Adipocyte (in vitro differentiated cells): Measurements from ENCODE around the gene SOS1.
"Not testable (repeated sequence)": the region's sequence is repeated elsewhere in the genome, so short reads cannot be mapped to it uniquely, and the experiment has no call there.

ENCODE experiments used
- DNase-seq: peaks from one replicate; pipeline ENCODE4 v3.0.0-alpha.2; 2015; ENCODE audit warnings: low read depth
- H3K27me3 ChIP-seq: replicated peaks from 2 replicates; pipeline ENCODE4 v1.7.0; 2013; ENCODE audit warnings: mild to moderate bottlenecking, low read length, moderate library complexity; ENCODE audit not compliant: control insufficient read depth, insufficient read depth
- H3K36me3 ChIP-seq: 2 replicates; pipeline ENCODE4 v1.7.0; 2013; ENCODE audit warnings: low read length, mild to moderate bottlenecking, moderate library complexity; ENCODE audit not compliant: control insufficient read depth, insufficient read depth, severe bottlenecking
- H3K4me1 ChIP-seq: 2 replicates; pipeline ENCODE4 v1.7.0; 2013; ENCODE audit warnings: mild to moderate bottlenecking, low read length, moderate library complexity; ENCODE audit not compliant: control insufficient read depth, insufficient read depth
- H3K4me3 ChIP-seq: 2 replicates; pipeline ENCODE4 v1.7.0; 2013; ENCODE audit warnings: mild to moderate bottlenecking, low read length, moderate library complexity
- H3K9ac ChIP-seq: 2 replicates; pipeline ENCODE4 v1.7.0; 2013; ENCODE audit warnings: mild to moderate bottlenecking, low read length, moderate library complexity
- H3K9me3 ChIP-seq: 2 replicates; pipeline ENCODE4 v1.7.0; 2013; ENCODE audit warnings: mild to moderate bottlenecking, low read length, moderate library complexity; ENCODE audit not compliant: control insufficient read depth

The SOS1 gene

DNA sequence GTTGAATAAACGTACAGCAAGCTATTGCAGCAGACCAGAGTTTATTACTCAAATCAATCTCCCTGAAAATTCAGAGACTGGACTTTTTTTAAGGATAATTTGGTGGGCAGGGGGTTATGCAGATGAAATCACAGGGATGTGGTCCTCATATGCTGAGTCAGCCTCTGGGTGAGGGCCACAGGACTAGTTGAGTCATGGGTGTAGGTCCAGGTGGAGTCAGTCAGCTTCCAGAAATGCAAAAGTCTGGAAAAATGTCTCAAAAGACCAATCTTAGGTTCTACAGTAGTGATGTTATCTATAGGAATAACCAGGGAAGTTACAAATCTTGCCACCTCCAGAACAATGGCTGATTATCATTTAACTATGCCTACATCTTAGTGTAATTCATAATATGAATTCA is 180.1 kb downstream of the SOS1 start:
- H3K9ac ChIP-seq: no peak overlapping the region
- no peak for DNase-seq
- no peaks in the 10 kb centered on the region for H3K9me3 ChIP-seq
- H3K27me3 ChIP-seq: no peaks in the 10 kb centered on the region
- no peak overlapping the region for H3K4me3 ChIP-seq
- no peaks in the 10 kb centered on the region for H3K36me3 ChIP-seq
- H3K4me1 ChIP-seq: peaks cover 7% of the 10 kb centered on the region

DNA sequence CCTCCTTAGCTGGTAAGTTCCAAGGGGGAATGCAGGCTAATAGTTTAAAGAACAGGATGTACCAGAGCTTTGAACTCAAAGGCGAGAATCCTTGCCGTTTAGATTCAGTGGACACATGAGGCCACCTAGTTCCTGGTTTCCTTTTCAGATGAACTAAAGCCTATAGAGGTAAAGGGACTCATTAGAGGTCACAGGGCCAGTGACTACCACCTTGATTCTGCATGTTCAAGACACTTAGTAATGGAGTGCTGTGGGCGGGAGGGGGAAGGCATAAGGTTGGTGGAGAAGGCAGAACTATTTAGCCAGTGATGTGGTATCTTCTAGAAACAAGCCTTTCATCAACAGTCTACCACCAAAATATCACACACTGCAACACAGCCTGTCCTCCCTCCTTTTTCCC is 183.3 kb downstream of the SOS1 start:
- Histone ChIP-seq H3K4me1 (peaks cover 15% of the 10 kb centered on the region), H3K27me3 (no peaks in the 10 kb centered on the region), H3K4me3 (no peak overlapping the region), H3K9ac (no peak overlapping the region), H3K9me3 (no peaks in the 10 kb centered on the region), H3K36me3 (no peaks in the 10 kb centered on the region)
- no peak for DNase-seq

DNA sequence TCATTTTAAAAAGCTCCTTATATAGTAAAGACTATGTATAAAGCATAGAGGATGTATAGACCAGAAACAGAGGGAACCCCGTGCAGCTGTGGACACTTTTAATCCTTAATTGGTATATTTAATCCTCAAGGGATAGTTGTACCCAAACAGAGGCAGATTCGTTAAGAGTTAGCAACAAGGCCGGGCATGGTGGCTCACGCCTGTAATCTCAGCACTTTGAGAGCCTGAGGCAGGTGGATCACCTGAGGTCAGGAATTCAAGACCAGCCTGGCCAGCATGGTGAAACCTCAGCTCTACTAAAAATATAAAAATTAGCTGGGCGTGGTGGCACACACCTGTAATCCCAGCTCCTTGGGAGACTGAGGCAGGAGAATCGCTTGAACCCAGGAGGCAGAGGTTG is 184.3 kb downstream of the SOS1 start:
- H3K27me3 ChIP-seq, H3K4me3 ChIP-seq, DNase-seq, H3K9me3 ChIP-seq, H3K9ac ChIP-seq, H3K36me3 ChIP-seq: not testable (repeated sequence)
- H3K4me1 ChIP-seq: peaks cover 16% of the 10 kb centered on the region

DNA sequence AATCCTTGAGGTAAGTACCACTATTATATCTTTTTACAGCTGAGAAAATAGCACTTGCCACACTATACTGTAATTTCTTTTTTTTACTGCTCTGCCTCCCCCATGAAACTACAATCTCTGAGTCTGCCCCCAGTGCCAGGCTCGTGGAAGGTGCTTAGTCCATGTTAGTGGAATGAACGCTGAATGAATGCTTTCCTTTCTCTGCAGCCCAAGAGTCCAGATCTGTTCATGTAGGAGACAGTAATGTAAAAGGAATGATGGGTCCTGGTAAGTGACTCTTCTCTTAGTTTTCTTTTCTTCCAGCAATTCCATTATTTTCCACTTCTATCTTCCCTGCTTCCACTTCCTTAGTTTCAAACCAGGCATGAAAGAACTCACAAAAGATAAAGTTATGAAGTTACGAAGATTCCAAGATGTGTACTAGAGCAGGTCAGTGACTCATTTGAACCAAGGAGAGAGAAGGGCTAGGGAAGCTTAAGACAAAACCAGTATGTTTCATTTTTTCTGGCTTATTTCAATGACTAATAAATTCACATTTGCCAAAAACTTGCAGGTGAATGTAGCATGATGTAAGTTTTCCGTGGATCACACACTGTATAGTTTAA is 185.2 kb downstream of the SOS1 start:
- peaks cover 16% of the 10 kb centered on the region for H3K4me1 ChIP-seq
- H3K36me3 ChIP-seq: no peaks in the 10 kb centered on the region
- no peaks in the 10 kb centered on the region for H3K27me3 ChIP-seq
- DNase-seq: peak; percentile 36
- H3K9me3 ChIP-seq: no peaks in the 10 kb centered on the region
- no peak overlapping the region for H3K4me3 ChIP-seq
- no peak overlapping the region for H3K9ac ChIP-seq

DNA sequence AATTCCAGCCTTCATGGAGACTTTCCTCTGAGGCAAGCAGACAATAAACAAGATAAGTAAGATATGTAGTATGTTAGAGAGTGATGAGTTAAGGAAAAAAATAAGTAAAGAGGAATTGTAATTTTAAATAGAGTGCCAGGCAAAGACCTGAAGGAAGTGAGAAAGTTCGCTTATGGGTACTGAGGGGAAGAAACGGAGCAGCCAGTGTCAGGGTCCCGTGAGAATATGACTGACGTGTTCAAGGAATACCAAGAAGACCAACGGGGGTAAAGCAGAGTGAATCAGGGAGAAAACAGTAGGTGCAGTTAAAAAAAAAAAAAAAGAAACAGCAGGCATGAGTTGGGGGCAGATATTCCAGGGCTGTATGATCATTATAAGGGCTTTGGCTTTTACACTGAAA is 186.1 kb downstream of the SOS1 start:
- DNase-seq: no peak
- no peaks in the 10 kb centered on the region for H3K36me3 ChIP-seq
- H3K4me3 ChIP-seq: no peak overlapping the region
- H3K4me1 ChIP-seq: peaks cover 16% of the 10 kb centered on the region
- H3K9ac ChIP-seq: no peak overlapping the region
- no peaks in the 10 kb centered on the region for H3K9me3 ChIP-seq
- H3K27me3 ChIP-seq: no peaks in the 10 kb centered on the region

DNA sequence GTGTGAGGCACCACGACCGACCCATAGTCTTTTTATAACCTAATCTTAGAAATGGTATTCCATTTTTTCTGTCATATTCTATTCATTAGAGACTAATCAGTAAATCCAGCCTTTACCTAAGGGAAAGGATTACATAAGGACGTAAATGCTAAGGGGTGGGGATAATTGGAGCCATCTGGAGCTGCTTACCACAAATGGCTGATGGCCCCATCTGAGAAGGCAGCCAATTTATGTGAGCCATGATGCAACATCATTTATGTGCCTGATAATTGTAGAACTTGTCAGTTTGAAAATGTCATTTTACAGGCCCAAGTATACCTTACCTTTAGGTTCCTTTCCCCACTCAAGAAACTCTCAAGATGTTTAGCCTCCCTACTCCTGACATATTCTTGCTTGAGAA is 187.2 kb downstream of the SOS1 start:
- H3K4me1 ChIP-seq: peaks cover 16% of the 10 kb centered on the region
- H3K4me3 ChIP-seq: no peak overlapping the region
- DNase-seq: peak; percentile 53
- no peaks in the 10 kb centered on the region for H3K36me3 ChIP-seq
- H3K9ac ChIP-seq: no peak overlapping the region
- H3K9me3 ChIP-seq: no peaks in the 10 kb centered on the region
- no peaks in the 10 kb centered on the region for H3K27me3 ChIP-seq

DNA sequence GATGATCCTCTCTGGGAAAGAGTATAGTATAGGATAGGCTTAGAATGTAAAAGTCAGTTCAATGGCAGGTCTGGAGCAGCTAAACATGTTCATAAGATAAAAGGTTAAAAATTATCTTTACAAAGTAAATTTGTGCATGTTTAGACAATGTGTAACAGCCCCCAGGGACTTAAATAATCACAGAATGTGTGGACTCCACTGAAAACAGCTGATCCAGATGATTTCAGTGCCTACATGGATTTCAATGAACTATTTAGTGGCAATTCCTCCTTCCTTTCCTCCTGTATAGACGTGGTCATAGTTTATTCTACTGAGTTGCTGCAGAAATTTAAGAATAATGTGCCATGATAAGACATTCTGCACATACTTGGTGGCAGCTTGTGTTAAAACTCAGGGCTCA is 188.3 kb downstream of the SOS1 start:
- no peak overlapping the region for H3K4me3 ChIP-seq
- H3K4me1 ChIP-seq: peaks cover 16% of the 10 kb centered on the region
- no peaks in the 10 kb centered on the region for H3K9me3 ChIP-seq
- DNase-seq: no peak
- H3K27me3 ChIP-seq: no peaks in the 10 kb centered on the region
- H3K36me3 ChIP-seq: no peaks in the 10 kb centered on the region
- H3K9ac ChIP-seq: no peak overlapping the region
